HEK293 (cell line): ENCODE measurements around the gene PARP2.

Source experiments
- CTCF ChIA-PET: fragments of 350-600 bp; formaldehyde crosslinking; extraction: SDS; loops from one replicate; lab custom pipeline; 2021; ENCODE audit warnings: antibody characterized with exemption; lab: Yijun Ruan, JAX
- POLR2A ChIA-PET: fragments of 300-600 bp; formaldehyde crosslinking; extraction: SDS; loops from one replicate; lab custom pipeline; 2020; ENCODE audit warnings: antibody characterized with exemption, inconsistent platforms; lab: Yijun Ruan, JAX
- H3K27ac ChIP-seq: fragments of 200-500 bp; sonication (Bioruptor generic); 2 replicates; pipeline ENCODE4 v1.5.1; 2014; ENCODE audit warnings: low read depth, low read length, control low read depth, inconsistent platforms; ENCODE audit errors: extremely low read depth
- H3K36me3 ChIP-seq, 2 experiments: fragments of 200-500 bp in 1 of 2; sonication (Bioruptor generic) in 1 of 2; 1 replicate in 1 of 2; 2 replicates in 1 of 2; pipeline ENCODE4 v1.5.1; 2014 to 2017; ENCODE audit warnings: inconsistent platforms in 2 of 2, low read length in 2 of 2; ENCODE audit not compliant: control insufficient read depth in 2 of 2, insufficient read depth in 1 of 2
- H3K4me1 ChIP-seq: fragments of 200-500 bp; sonication (Bioruptor generic); 2 replicates; pipeline ENCODE4 v1.5.1; 2014; ENCODE audit warnings: mild to moderate bottlenecking, low read length, inconsistent platforms; ENCODE audit not compliant: control insufficient read depth, insufficient read depth
- H3K4me3 ChIP-seq: 2 replicates; pipeline ENCODE4 v1.5.1; 2011; ENCODE audit warnings: low read depth, mild to moderate bottlenecking, control low read depth, low read length, moderate library complexity
- H3K9me3 ChIP-seq: fragments of 200-500 bp; sonication (Bioruptor generic); 2 replicates; pipeline ENCODE4 v1.5.1; 2014; ENCODE audit warnings: low read depth, low read length, inconsistent platforms; ENCODE audit not compliant: control insufficient read depth, insufficient read depth
- EGR2 ChIP-seq: fragments of 450-650 bp; formaldehyde crosslinking; IDR thresholded peaks from 2 replicates; pipeline ENCODE4 v1.5.1; 2016; ENCODE audit warnings: low read depth, missing biosample characterization, missing genetic modification characterization
- GLI2 ChIP-seq: fragments of 450-650 bp; formaldehyde crosslinking; IDR thresholded peaks from 2 replicates; pipeline ENCODE4; 2017; ENCODE audit warnings: missing biosample characterization, missing genetic modification characterization, low read depth, borderline replicate concordance
- GLI4 ChIP-seq: fragments of 450-650 bp; formaldehyde crosslinking; IDR thresholded peaks from 2 replicates; pipeline ENCODE4 v1.5.1; 2016; ENCODE audit warnings: missing biosample characterization, missing genetic modification characterization
- MYNN ChIP-seq: fragments of 450-650 bp; formaldehyde crosslinking; IDR thresholded peaks from 2 replicates; pipeline ENCODE4 v1.5.1; 2016; ENCODE audit warnings: missing biosample characterization, missing genetic modification characterization, borderline replicate concordance
- MZF1 ChIP-seq: fragments of 450-650 bp; formaldehyde crosslinking; IDR thresholded peaks from 2 replicates; pipeline ENCODE4 v1.5.1; 2017; ENCODE audit warnings: missing biosample characterization, missing genetic modification characterization, borderline replicate concordance
- SCRT1 ChIP-seq: fragments of 450-650 bp; formaldehyde crosslinking; IDR thresholded peaks from 2 replicates; pipeline ENCODE4 v1.5.1; 2016; ENCODE audit warnings: missing biosample characterization, missing genetic modification characterization, borderline replicate concordance
- SETDB1 ChIP-seq: IDR thresholded peaks from one replicate; pipeline ENCODE4 v1.6.1; 2017; ENCODE audit warnings: mild to moderate bottlenecking, low read length, moderate library complexity, mixed read lengths; ENCODE audit not compliant: insufficient read length
- WT1 ChIP-seq: fragments of 450-650 bp; formaldehyde crosslinking; IDR thresholded peaks from 2 replicates; pipeline ENCODE4 v1.5.1; 2016; ENCODE audit warnings: missing biosample characterization, missing genetic modification characterization
- ZBTB11 ChIP-seq: fragments of 450-650 bp; formaldehyde crosslinking; conservative IDR thresholded peaks from 2 replicates; pipeline ENCODE4 v1.5.1; 2016; ENCODE audit warnings: low read depth, missing biosample characterization, missing genetic modification characterization
- ZBTB17 ChIP-seq: fragments of 450-650 bp; formaldehyde crosslinking; IDR thresholded peaks from 2 replicates; pipeline ENCODE4 v1.5.1; 2016; ENCODE audit warnings: missing biosample characterization, missing genetic modification characterization
- ZNF121 ChIP-seq: fragments of 450-650 bp; formaldehyde crosslinking; IDR thresholded peaks from 2 replicates; pipeline ENCODE4 v1.5.1; 2016; ENCODE audit warnings: missing biosample characterization, missing genetic modification characterization
- ZNF311 ChIP-seq: fragments of 450-650 bp; formaldehyde crosslinking; IDR thresholded peaks from 2 replicates; pipeline ENCODE4 v1.5.1; 2017; ENCODE audit warnings: missing biosample characterization, missing genetic modification characterization, borderline replicate concordance
- ZNF366 ChIP-seq: fragments of 450-650 bp; formaldehyde crosslinking; conservative IDR thresholded peaks from 2 replicates; pipeline ENCODE4 v1.5.1; 2016; ENCODE audit warnings: missing biosample characterization, missing genetic modification characterization
- ZNF510 ChIP-seq: fragments of 450-650 bp; formaldehyde crosslinking; IDR thresholded peaks from 2 replicates; pipeline ENCODE4 v1.5.1; 2018; ENCODE audit warnings: mild to moderate bottlenecking, missing genetic modification characterization, missing biosample characterization; ENCODE audit not compliant: insufficient replicate concordance
- ZNF529 ChIP-seq: fragments of 450-650 bp; formaldehyde crosslinking; IDR thresholded peaks from 2 replicates; pipeline ENCODE4 v1.5.1; 2017; ENCODE audit warnings: missing genetic modification characterization, missing biosample characterization; ENCODE audit not compliant: insufficient replicate concordance
- ZNF571 ChIP-seq: fragments of 450-650 bp; formaldehyde crosslinking; IDR thresholded peaks from 2 replicates; pipeline ENCODE4 v1.5.0; 2017; ENCODE audit warnings: missing biosample characterization, missing genetic modification characterization
- ZNF623 ChIP-seq: fragments of 450-650 bp; formaldehyde crosslinking; IDR thresholded peaks from 2 replicates; pipeline ENCODE4 v1.5.1; 2016; ENCODE audit warnings: missing biosample characterization, missing genetic modification characterization
- ZNF670 ChIP-seq: fragments of 450-650 bp; formaldehyde crosslinking; IDR thresholded peaks from 2 replicates; pipeline ENCODE4 v1.5.1; 2016; ENCODE audit warnings: missing biosample characterization, missing genetic modification characterization, low read depth
- ZNF792 ChIP-seq: fragments of 450-650 bp; formaldehyde crosslinking; IDR thresholded peaks from 2 replicates; pipeline ENCODE4 v1.5.1; 2016; ENCODE audit warnings: missing biosample characterization, missing genetic modification characterization
- ZNF837 ChIP-seq: fragments of 450-650 bp; formaldehyde crosslinking; IDR thresholded peaks from 2 replicates; pipeline ENCODE4 v1.5.1; 2016; ENCODE audit warnings: missing biosample characterization, missing genetic modification characterization
- ZSCAN23 ChIP-seq: fragments of 450-650 bp; formaldehyde crosslinking; IDR thresholded peaks from 2 replicates; pipeline ENCODE4 v1.5.1; 2016; ENCODE audit warnings: missing biosample characterization, missing genetic modification characterization
- TF ChIP-seq, protein P1 (sequence below): sonication (generic); formaldehyde crosslinking; IDR thresholded peaks from 2 replicates; pipeline ENCODE4 v1.8.1; 2022; ENCODE audit warnings: mild to moderate bottlenecking, moderate library complexity, missing genetic modification reagents
- TF ChIP-seq, protein P2 (sequence below): fragments of 450-650 bp; formaldehyde crosslinking; IDR thresholded peaks from 2 replicates; pipeline ENCODE4 v1.5.1; 2017; ENCODE audit warnings: missing biosample characterization, missing genetic modification characterization
- TF ChIP-seq, protein P3 (sequence below): fragments of 450-650 bp; formaldehyde crosslinking; IDR thresholded peaks from 2 replicates; pipeline ENCODE4 v1.5.1; 2016; ENCODE audit warnings: missing biosample characterization, missing genetic modification characterization
- TF ChIP-seq, protein P4 (sequence below): fragments of 450-650 bp; formaldehyde crosslinking; IDR thresholded peaks from 2 replicates; pipeline ENCODE4 v1.5.1; 2017; ENCODE audit warnings: missing biosample characterization, mild to moderate bottlenecking, missing genetic modification characterization, moderate library complexity

The PARP2 gene

DNA sequence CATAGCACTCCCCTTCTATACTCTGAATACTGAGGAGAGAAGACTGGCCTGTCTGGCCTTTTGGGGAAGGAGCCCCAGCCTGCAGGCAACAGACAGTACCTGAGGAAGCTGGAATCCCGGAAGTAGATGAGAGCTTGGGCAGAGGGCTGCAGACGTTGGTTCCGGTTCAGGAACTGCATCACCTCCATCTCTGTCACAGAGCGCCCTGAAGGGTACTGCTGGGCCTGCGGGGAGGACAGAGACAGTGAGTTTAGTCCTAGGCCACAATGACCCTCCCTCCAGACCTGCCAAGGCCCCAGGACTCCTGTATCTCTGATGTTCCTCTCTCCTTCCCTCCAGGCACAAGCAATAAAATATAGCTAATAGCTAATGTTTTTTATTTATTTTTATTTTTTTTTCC, 41.5 kb downstream of the PARP2 start:
- Histone ChIP-seq H3K4me3 (no peak overlapping the region), H3K4me1 (no peaks in the 10 kb centered on the region; the same call in 1 of the 2 replicates), H3K36me3 (peaks cover 10 to 88% of the 10 kb centered on the region in 2 experiments; a peak in 2 of 3 replicates), H3K9me3 (no peaks in the 10 kb centered on the region), H3K27ac (no peak overlapping the region)
- CTCF ChIA-PET, result no interaction called here
- POLR2A ChIA-PET, result interaction anchor here (1.5 kb wide), 1 partner anchor 44 kb away, joined by 3 read pairs; no protein-coding TSS in a partner anchor
- TF ChIP-seq ZNF837 (no peak), ZNF571 (tag by site-specific recombination) (no peak), SCRT1 (tag by site-specific recombination) (no peak), MYNN (tag by site-specific recombination) (no peak), ZNF366 (tag by site-specific recombination) (no peak), ZNF121 (tag by site-specific recombination) (no peak), ZBTB11 (tag by site-specific recombination) (no peak), EGR2 (tag by site-specific recombination) (no peak), WT1 (no peak)
- TF ChIP-seq, protein P1, sequence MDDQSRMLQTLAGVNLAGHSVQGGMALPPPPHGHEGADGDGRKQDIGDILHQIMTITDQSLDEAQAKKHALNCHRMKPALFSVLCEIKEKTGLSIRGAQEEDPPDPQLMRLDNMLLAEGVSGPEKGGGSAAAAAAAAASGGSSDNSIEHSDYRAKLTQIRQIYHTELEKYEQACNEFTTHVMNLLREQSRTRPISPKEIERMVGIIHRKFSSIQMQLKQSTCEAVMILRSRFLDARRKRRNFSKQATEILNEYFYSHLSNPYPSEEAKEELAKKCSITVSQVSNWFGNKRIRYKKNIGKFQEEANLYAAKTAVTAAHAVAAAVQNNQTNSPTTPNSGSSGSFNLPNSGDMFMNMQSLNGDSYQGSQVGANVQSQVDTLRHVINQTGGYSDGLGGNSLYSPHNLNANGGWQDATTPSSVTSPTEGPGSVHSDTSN, result no peak
- TF ChIP-seq, protein P2, sequence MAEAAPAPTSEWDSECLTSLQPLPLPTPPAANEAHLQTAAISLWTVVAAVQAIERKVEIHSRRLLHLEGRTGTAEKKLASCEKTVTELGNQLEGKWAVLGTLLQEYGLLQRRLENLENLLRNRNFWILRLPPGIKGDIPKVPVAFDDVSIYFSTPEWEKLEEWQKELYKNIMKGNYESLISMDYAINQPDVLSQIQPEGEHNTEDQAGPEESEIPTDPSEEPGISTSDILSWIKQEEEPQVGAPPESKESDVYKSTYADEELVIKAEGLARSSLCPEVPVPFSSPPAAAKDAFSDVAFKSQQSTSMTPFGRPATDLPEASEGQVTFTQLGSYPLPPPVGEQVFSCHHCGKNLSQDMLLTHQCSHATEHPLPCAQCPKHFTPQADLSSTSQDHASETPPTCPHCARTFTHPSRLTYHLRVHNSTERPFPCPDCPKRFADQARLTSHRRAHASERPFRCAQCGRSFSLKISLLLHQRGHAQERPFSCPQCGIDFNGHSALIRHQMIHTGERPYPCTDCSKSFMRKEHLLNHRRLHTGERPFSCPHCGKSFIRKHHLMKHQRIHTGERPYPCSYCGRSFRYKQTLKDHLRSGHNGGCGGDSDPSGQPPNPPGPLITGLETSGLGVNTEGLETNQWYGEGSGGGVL, result no peak
- TF ChIP-seq, all 188 proteins: peak for 0

DNA sequence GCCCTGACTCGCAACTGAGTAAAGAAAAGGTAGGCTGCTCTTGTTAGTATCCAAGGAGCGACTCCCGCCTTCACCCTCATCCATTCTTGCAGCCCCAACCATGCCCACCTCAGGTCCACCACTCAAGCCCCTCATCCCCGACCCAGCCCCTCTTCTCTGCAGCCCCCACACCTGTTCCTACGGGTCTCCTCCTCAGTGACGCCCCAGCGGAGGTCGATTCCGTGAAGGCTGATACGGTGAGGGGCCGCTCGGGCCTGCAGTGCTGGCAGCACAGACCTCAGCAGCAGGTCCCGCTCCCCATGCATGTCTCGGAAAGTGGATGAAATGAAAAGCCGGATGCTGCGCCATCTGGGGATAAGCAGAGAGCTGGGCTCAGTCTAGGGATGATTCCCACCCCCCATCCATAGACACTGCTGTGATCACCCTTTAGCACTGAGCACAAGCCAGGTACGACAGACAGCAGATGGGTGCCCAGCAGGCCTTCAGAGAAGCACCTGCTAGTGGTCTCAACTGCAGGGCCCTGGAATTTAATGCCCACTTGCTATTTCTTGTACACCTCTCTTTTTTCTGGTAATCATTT, 42.9 kb downstream of the PARP2 start:
- Histone ChIP-seq H3K9me3 (no peaks in the 10 kb centered on the region), H3K4me3 (no peak overlapping the region), H3K4me1 (no peaks in the 10 kb centered on the region; the same call in 1 of the 2 replicates), H3K36me3 (peaks cover 5 to 87% of the 10 kb centered on the region in 2 experiments), H3K27ac (no peak overlapping the region)
- ChIA-PET POLR2A (no interaction called here), CTCF (no interaction called here)
- TF ChIP-seq ZBTB17 (no peak), ZNF792 (tag by site-specific recombination) (no peak), ZNF311 (tag by site-specific recombination) (no peak), ZNF529 (no peak), ZNF510 (no peak), ZNF366 (tag by site-specific recombination) (no peak), MZF1 (tag by site-specific recombination) (no peak), ZNF623 (tag by site-specific recombination) (no peak), ZSCAN23 (tag by site-specific recombination) (no peak), SETDB1 (no peak), GLI4 (tag by site-specific recombination) (no peak), ZNF670 (tag by site-specific recombination) (no peak), GLI2 (tag by site-specific recombination) (no peak)
- TF ChIP-seq, protein P3, sequence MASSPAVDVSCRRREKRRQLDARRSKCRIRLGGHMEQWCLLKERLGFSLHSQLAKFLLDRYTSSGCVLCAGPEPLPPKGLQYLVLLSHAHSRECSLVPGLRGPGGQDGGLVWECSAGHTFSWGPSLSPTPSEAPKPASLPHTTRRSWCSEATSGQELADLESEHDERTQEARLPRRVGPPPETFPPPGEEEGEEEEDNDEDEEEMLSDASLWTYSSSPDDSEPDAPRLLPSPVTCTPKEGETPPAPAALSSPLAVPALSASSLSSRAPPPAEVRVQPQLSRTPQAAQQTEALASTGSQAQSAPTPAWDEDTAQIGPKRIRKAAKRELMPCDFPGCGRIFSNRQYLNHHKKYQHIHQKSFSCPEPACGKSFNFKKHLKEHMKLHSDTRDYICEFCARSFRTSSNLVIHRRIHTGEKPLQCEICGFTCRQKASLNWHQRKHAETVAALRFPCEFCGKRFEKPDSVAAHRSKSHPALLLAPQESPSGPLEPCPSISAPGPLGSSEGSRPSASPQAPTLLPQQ (tag by site-specific recombination), result no peak
- TF ChIP-seq, protein P4, sequence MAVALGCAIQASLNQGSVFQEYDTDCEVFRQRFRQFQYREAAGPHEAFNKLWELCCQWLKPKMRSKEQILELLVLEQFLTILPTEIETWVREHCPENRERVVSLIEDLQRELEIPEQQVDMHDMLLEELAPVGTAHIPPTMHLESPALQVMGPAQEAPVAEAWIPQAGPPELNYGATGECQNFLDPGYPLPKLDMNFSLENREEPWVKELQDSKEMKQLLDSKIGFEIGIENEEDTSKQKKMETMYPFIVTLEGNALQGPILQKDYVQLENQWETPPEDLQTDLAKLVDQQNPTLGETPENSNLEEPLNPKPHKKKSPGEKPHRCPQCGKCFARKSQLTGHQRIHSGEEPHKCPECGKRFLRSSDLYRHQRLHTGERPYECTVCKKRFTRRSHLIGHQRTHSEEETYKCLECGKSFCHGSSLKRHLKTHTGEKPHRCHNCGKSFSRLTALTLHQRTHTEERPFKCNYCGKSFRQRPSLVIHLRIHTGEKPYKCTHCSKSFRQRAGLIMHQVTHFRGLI (tag by site-specific recombination), result no peak
